ENCODE results near the gene KIF4A. TPM values are rescaled to one million over a fixed set of nuclear protein-coding genes. Genes with fewer than 3 reads are reported as not detected.

The KIF4A gene
- total and polyA plus RNA-seq, 2 of the 13 experiments (the other 11 are each of a cell fraction or from before 2014, with no cell fraction given): 9.4 to 28.2 TPM

DNA sequence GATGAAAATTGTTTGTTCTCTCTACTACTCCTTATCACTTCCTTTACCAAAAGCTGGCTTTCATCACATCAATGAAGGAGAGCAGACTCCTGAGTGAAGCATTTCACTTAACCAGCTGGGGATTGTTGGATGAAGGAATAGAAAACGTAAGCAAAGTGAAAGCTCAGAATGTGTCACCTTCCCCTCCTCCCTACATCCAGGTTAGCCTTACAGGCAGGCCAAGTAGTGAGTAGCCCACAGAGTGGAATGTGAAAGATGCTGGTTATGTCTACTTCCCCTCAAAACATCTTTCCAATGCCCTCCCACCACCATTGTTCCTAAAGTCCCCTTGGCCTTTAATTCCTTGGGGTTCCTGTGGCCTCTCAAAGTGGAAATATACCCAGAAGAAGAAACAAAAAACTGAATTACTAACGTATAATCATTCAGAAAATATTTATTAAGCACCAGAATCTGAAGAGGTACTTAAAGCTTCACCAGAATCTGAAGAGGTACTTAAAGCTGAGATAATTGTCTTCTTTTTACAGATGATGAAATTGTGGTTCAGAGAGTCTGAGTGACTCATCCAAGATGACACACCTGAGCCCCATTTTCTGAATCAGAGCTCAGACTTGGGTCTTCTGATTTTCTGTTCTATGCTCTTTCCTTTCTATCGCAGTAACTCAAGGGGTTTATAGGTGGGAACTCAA, 36.4 kb upstream of the KIF4A start (continued):
- TF ChIP-seq, protein P1, sequence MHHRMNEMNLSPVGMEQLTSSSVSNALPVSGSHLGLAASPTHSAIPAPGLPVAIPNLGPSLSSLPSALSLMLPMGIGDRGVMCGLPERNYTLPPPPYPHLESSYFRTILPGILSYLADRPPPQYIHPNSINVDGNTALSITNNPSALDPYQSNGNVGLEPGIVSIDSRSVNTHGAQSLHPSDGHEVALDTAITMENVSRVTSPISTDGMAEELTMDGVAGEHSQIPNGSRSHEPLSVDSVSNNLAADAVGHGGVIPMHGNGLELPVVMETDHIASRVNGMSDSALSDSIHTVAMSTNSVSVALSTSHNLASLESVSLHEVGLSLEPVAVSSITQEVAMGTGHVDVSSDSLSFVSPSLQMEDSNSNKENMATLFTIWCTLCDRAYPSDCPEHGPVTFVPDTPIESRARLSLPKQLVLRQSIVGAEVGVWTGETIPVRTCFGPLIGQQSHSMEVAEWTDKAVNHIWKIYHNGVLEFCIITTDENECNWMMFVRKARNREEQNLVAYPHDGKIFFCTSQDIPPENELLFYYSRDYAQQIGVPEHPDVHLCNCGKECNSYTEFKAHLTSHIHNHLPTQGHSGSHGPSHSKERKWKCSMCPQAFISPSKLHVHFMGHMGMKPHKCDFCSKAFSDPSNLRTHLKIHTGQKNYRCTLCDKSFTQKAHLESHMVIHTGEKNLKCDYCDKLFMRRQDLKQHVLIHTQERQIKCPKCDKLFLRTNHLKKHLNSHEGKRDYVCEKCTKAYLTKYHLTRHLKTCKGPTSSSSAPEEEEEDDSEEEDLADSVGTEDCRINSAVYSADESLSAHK (CRISPR knock-in tag; IDR thresholded peaks at IDR 0.05; ENCODE audit: borderline replicate concordance): no peak

DNA sequence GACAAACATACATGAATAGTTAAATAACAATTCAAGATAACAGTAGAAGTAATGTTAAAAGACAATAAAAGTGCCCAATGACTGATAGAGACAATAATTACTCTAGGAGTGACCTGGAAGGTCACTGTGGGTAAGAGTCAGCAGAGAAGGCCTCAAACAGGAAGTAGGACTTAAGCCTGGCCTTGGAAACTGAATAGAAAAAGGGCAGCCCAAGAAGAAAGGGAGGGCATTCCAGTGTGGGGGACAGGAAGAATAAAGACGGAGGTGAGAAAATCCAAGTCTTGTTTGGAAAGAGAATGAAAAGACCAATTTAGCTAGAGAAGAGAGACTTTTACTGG, 35.9 kb upstream of the KIF4A start:
- no peak overlapping the region for H3K4me3 ChIP-seq (replicated peaks in 1 of 3; ENCODE audit: insufficient read depth in 1 of 3, low read depth in 2 of 3, low read length in 3 of 3)
- ATAC-seq: no peak
- in situ Hi-C loops (cut with HindIII; ENCODE audit: extremely low pct_ligation_motif_present, low pct_unique_long_range_greater_than_20kb) (no loop called here), intact Hi-C loops (cut with micrococcal nuclease; ENCODE audit: unreplicated experiment) (no loop called here)
- H3K36me3 ChIP-seq (replicated peaks in 1 of 2; ENCODE audit: control insufficient read depth in 1 of 2, insufficient read depth in 2 of 2, low read length in 2 of 2): no peaks in the 10 kb centered on the region
- peaks cover 21% of the 10 kb centered on the region for H3K4me1 ChIP-seq (ENCODE audit: insufficient read depth, low read length)
- ChIA-PET CTCF (ENCODE audit: low intra/inter-chr PET ratio, low total read pairs) (no interaction called here), POLR2A (no interaction called here)
- H3K79me2 ChIP-seq (ENCODE audit: insufficient read depth, low read length): no peaks in the 10 kb centered on the region
- FAIRE-seq: no peak
- H3K27me3 ChIP-seq (ENCODE audit: control insufficient read depth in 1 of 2, insufficient read depth in 2 of 2, low read length in 2 of 2): no peaks in the 10 kb centered on the region
- no peak overlapping the region for H2AFZ ChIP-seq (ENCODE audit: low read length)
- no peaks in the 10 kb centered on the region for H3K9me3 ChIP-seq (ENCODE audit: low read length)
- no peak overlapping the region for H3K9ac ChIP-seq (ENCODE audit: insufficient read depth, low read depth, low read length)
- TF ChIP-seq ZMYM3 (CRISPR knock-in tag; IDR thresholded peaks at IDR 0.05) (no peak), NFE2L1 (CRISPR knock-in tag; IDR thresholded peaks at IDR 0.05; ENCODE audit: borderline replicate concordance) (no peak), ZNF674 (CRISPR knock-in tag; IDR thresholded peaks at IDR 0.05; ENCODE audit: low read depth) (no peak)
- DNase-seq (ENCODE audit: low spot score): peak; percentile 28
- BruUV-seq (replicated peaks): no TSS peak
- H3K27ac ChIP-seq (ENCODE audit: extremely low read length, insufficient read depth, low read length): no peak overlapping the region
- no peaks in the 10 kb centered on the region for H4K20me1 ChIP-seq (ENCODE audit: insufficient read depth, low read length)
- no peak overlapping the region for H3K4me2 ChIP-seq (ENCODE audit: low read depth, low read length)
- 5% methylated on average over 1 of the region's 1 CpG for WGBS (ENCODE audit: low lambda C conversion rate)

Data from HepG2 (cell line).